ENCODE measurements around the gene RAET1L.

Gene RAET1L

DNA sequence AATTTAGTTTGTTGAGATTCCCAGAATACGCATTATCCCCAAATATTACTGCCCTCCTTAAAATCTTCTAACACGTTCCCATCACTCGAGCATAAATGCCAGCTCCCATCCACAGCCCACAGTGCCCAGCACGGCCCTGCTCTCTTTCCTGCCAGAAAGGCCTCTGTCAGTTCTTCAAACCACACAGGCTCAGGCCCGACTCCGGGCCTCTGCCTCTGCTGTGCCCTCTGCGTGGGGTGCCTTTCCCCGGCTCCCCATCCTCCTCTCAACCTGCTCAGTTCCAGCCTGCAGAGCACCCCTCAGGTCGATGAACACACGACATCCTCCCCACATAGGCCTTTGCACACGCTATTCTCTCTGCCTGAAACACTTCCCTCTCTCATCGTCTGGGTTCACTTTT, 30.8 kb upstream of the RAET1L start:
- H3K4me3 ChIP-seq (ENCODE audit: low read depth, low read length), result no peak overlapping the region
- TF ChIP-seq, protein P1, sequence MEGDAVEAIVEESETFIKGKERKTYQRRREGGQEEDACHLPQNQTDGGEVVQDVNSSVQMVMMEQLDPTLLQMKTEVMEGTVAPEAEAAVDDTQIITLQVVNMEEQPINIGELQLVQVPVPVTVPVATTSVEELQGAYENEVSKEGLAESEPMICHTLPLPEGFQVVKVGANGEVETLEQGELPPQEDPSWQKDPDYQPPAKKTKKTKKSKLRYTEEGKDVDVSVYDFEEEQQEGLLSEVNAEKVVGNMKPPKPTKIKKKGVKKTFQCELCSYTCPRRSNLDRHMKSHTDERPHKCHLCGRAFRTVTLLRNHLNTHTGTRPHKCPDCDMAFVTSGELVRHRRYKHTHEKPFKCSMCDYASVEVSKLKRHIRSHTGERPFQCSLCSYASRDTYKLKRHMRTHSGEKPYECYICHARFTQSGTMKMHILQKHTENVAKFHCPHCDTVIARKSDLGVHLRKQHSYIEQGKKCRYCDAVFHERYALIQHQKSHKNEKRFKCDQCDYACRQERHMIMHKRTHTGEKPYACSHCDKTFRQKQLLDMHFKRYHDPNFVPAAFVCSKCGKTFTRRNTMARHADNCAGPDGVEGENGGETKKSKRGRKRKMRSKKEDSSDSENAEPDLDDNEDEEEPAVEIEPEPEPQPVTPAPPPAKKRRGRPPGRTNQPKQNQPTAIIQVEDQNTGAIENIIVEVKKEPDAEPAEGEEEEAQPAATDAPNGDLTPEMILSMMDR (IDR thresholded peaks at IDR 0.05; ENCODE audit: low read depth, low read length), result no peak

DNA sequence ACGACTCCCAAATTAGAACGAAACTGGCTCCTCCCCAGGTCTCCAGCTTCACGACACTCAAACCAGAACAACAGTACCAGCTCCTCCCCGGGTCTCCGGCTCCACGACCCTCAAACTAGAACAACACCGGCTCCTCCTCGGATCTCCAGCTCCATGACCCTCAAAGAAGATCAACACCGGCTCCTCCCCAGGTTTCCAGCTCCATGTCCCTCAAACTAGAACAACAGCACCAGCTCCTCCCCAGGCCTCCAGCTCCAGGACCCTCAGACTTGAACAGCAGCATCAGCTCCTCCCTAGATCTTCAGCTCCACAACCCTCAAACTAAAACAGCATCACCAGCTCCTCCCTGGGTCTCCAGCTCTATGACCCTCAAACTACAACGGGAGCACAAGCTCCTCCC, 29.8 kb upstream of the RAET1L start:
- no peak overlapping the region for H3K4me3 ChIP-seq (ENCODE audit: low read depth, low read length)
- TF ChIP-seq, protein P1 (IDR thresholded peaks at IDR 0.05; ENCODE audit: low read depth, low read length), result no peak

DNA sequence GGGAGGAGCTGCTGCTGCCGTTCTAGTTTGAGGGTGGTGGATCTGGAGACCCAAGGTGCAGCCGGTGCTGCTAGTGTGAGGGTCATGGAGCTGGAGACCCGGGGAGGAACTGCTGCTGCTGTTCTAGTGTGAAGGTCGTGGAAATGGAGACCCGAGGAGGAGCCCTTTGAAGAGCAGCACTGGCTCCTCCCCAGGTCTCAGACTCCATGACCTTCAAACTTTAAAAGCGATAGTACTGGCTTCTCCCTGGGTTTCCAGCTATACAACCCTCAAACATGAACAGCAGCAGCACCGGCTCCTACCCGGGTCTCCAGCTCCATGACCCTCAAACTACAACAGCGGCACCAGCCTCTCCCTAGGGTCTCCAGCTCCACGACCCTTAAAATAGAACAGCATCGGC, 28.1 kb upstream of the RAET1L start:
- TF ChIP-seq, protein P1 (IDR thresholded peaks at IDR 0.05; ENCODE audit: low read depth, low read length), result no peak
- H3K4me3 ChIP-seq (ENCODE audit: low read depth, low read length), result no peak overlapping the region

DNA sequence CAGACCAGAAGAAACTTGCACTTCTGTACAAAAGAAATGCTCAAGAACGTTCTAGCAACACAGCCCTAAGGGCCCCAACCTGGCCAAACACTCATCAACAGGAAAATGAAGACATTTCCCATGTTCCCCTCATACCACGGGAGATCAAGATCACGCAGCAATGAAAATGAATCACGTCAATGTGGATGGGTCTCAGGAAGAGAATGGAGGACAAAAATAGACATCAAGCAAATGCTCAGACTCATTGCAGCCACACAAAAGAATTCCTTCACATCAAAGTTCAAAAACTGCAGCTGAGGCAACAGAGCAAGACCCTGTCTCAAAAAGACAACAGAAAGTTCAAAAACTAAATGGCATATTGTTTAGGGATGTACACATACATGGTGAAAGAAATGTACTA, 25.5 kb upstream of the RAET1L start:
- TF ChIP-seq, protein P1 (IDR thresholded peaks at IDR 0.05; ENCODE audit: low read depth, low read length), result no peak
- H3K4me3 ChIP-seq (ENCODE audit: low read depth, low read length), result no peak overlapping the region

DNA sequence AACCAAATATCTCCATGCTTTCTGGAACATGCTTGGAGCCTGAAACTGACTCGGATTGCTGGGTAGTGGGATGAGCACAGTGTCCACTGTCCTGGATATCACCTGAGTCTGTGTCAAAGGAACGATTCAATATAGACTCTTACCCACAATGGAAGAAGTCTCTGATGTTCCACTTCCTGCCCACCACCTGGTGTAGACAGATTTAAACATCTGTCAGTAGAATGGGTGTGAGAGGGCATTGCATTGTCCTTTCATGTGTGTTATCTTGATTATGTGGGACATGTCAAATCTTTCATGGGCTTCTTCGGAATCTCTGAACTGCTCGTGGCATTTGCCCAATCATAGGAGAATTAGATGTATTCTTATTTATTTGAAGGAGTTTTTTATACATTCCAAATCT, 22.8 kb upstream of the RAET1L start:
- TF ChIP-seq, protein P1 (IDR thresholded peaks at IDR 0.05; ENCODE audit: low read depth, low read length), result no peak
- H3K4me3 ChIP-seq (ENCODE audit: low read depth, low read length), result no peak overlapping the region

DNA sequence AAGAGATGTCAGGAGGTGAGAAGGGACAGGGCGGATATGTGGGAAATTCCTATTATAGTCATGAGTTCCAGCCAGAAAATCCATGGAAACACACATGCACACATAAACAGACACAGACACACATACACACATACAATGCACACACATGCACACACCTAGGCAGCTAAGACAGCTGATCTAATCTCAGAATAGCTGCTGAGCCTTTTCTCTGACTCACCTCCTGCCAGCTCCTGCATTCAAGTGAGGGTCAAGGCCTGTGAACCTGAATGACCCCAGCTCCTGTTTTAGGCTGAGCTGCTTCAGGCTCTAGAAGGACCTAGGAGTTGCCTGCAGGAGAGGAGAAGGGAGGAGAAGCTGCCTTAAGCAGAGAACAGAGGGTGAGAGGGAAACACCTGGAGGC, 21.6 kb upstream of the RAET1L start:
- TF ChIP-seq, protein P1 (IDR thresholded peaks at IDR 0.05; ENCODE audit: low read depth, low read length), result no peak

DNA sequence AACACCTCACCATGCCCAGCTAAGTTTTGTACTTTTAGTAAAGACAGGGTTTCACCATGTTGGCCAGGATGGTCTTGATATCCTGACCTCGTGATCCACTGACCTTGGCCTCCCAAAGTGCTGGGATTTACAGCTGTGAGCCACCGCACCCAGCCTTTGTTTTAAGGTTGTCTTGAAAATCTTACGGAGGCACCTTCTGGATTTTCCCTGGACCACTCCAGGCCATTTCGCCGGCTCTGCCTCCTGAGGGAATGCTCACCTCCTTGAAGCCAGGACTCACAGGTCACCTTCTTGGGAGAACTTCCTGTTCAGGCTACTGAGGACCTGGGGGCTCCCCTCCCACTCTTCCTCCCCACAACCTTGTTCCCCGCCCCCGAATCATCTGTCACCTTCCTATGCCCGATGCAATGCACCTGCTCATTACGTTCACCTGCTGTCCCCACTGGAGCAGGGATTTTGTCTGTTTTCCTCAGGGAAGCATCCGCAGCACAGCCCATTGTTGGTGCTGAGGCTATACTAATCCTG, 19.4 kb upstream of the RAET1L start:
- no peak overlapping the region for H3K4me3 ChIP-seq (ENCODE audit: low read depth, low read length)
- TF ChIP-seq, protein P1 (IDR thresholded peaks at IDR 0.05; ENCODE audit: low read depth, low read length), result no peak

More for the DNA sequence above, 21.6 kb upstream of the RAET1L start:
- H3K4me3 ChIP-seq (ENCODE audit: low read depth, low read length), result no peak overlapping the region

All from WI38 (cell line).